Stimulated activated CD8-positive, alpha-beta memory T cell treated with anti-CD3 and anti-CD28 coated beads, Interleukin-4, amount 100 ng/mL, for 1 hour (primary cell): ENCODE results near the gene SNX11.
"Not testable (repeated sequence)": the region's sequence is repeated elsewhere in the genome, so short reads cannot be mapped to it uniquely, and the experiment has no call there.

Experiments
- DNase-seq, 2 donors: peaks; one replicate each; pipeline ENCODE4 v3.0.0-alpha.2; 2020; ENCODE audit warnings: low read depth in 2 of 2, low spot score in 1 of 2

The SNX11 gene

GRCh38 chr17:48107137-48108055 lies at the start of gene SNX11:
Gene SNX11 (plus strand): TSS chr17:48107766. CDS start chr17:48112044, 4,278 bp downstream.
- peak; percentile 79 to 89 for DNase-seq

- no peak for DNase-seq
Measured at GRCh38 chr17:48058393-48059124, 49.0 kb upstream of the SNX11 start.

- no peak for DNase-seq
Measured at GRCh38 chr17:48059125-48059668, 48.4 kb upstream of the SNX11 start.

- no peak for DNase-seq
Measured at GRCh38 chr17:48060249-48060648, 47.3 kb upstream of the SNX11 start.

GRCh38 chr17:48062273-48062672 lies 45.3 kb upstream of the SNX11 start:
- no peak for DNase-seq

- DNase-seq = no peak
Measured at GRCh38 chr17:48064638-48065037, 42.9 kb upstream of the SNX11 start.

- no peak for DNase-seq
Measured at GRCh38 chr17:48066192-48066591, 41.4 kb upstream of the SNX11 start.

GRCh38 chr17:48066656-48067055 lies 40.9 kb upstream of the SNX11 start:
- no peak for DNase-seq

GRCh38 chr17:48067245-48067644 lies 40.3 kb upstream of the SNX11 start:
- DNase-seq = no peak

GRCh38 chr17:48067808-48068207 lies 39.8 kb upstream of the SNX11 start:
- DNase-seq = not testable (repeated sequence)

- DNase-seq = no peak
Measured at GRCh38 chr17:48068491-48068961, 39.0 kb upstream of the SNX11 start.

GRCh38 chr17:48070195-48070594 lies 37.4 kb upstream of the SNX11 start:
- DNase-seq = no peak

- DNase-seq = no peak
Measured at GRCh38 chr17:48071654-48072053, 35.9 kb upstream of the SNX11 start.

- DNase-seq = not testable (repeated sequence)
Measured at GRCh38 chr17:48072811-48073210, 34.8 kb upstream of the SNX11 start.

- not testable (repeated sequence) for DNase-seq
Measured at GRCh38 chr17:48073566-48074094, 33.9 kb upstream of the SNX11 start.

- peak; percentile 38 to 58 for DNase-seq
Measured at GRCh38 chr17:48074322-48075081, 33.1 kb upstream of the SNX11 start.

GRCh38 chr17:48077152-48077551 lies 30.4 kb upstream of the SNX11 start:
- DNase-seq = not testable (repeated sequence)

- DNase-seq = no peak
Measured at GRCh38 chr17:48081858-48082257, 25.7 kb upstream of the SNX11 start.

- DNase-seq = no peak
Measured at GRCh38 chr17:48084932-48085331, 22.6 kb upstream of the SNX11 start.

GRCh38 chr17:48093341-48094045 lies 14.1 kb upstream of the SNX11 start:
- no peak for DNase-seq
